C4-2B (cell line): ENCODE data around the gene PPIL6.

Experiments
- CTCF ChIP-seq: fragments of 450-650 bp; conservative IDR thresholded peaks from 2 replicates; pipeline ENCODE4 v1.5.1; 2017; ENCODE audit warnings: mild to moderate bottlenecking
- ZFX ChIP-seq: fragments of 450-650 bp; IDR thresholded peaks from 2 replicates; pipeline ENCODE4 v1.6.1; 2017

- TF ChIP-seq CTCF (no peak), ZFX (no peak)
Observed at GRCh38 chr6:109466212-109466923, 25.9 kb upstream of the PPIL6 start.
